ENCODE data around the gene CNR1.
"Not testable (repeated sequence)": the region's sequence is repeated elsewhere in the genome, so short reads cannot be mapped to it uniquely, and the experiment has no call there.

Gene CNR1

DNA sequence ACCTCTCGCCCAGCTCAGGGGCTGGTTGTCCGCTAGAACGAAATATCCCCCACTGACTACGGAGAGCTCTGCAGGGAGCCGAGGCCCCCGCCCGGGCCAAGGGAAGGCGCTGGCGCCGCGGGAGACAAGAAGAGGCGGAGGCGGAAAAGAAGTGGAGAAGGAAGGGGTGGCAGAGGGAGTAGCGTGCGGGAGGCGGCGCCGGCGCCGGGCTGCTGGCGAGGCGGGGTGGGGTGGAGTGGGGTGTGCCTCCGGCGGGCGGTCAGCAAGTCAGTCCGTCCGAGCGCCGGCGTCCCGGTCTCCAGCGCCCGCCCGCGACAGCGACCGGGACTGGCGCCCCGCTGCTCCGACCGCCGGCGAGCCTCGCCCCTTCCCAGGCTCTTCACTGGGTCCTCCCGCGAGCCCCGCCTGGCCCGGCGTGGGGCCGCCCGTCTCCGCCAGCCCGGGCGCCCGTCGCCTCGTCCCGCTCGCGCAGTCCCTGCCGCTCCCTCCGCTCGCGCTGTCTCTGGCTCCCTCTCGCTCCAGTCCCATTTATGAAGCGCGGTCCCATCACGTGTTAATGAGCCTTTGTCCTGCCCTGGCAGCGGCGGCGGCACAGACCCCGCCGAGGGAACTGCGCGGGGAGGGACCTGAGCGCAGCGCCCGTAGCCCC, at the start of gene CNR1:
Gene CNR1, minus strand, starts transcription at position 504 of the 649 bp plus-strand sequence. CDS start 21,073 bp downstream, outside the sequence.
- DNase-seq (ENCODE audit: low read depth), result no peak

DNA sequence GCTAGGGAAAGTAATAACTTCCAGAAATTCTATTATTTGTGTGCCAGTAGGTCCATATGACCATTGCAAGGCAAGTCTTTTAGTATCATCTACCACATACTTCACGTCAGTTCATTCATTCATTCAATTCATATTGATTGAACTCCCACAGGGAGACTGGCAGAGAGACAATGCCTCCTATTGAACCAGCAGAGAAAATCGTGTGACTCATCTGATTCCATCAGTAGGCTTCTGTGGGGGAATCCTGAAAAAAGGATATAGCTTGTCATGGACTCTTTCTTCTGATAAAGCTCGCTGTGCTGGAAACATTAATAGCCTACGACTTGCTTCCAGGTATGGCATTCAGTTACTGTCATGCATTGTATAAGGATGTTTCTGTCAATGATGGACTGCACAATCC, 45.3 kb upstream of the CNR1 start:
- DNase-seq (ENCODE audit: low read depth), result no peak

DNA sequence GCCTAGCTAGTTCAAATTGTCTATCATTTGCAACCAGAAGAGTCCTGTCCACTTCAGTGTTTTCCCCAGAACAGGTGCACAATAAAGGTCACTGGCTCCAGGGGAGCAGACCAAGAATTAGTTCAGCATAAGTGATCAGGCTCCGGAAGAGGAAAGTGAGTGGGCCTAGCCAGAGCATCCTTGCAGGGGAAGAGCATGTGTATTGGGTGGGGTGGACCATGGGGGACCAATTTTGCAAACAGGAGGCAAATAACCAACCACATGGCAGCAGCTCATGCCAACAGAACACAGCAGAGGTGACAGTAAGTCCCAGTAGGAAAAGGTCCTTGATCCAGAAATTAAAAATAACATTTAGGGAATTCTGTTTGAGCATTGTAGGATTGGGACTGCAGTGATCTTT, 43.2 kb upstream of the CNR1 start:
- no peak for DNase-seq (ENCODE audit: low read depth)

DNA sequence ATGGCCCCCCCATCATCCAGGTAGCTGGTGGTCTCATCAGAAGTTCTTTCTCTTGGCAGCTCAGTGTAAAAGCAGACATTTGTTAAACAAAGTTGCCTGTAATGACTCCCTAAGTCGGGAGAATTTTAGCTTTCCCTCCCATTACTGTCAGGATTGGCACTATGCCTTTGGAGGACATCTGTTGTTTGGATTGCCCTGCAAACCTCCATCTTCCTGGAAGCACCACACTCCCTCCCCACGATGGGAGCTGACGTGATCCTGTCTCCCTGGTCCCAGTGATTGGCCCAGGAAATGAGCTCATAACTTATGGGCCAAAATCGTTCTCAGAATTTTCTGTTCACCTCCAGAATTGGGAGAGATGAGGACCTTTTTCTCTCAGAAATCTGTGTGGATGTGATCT, 42.6 kb upstream of the CNR1 start:
- DNase-seq (ENCODE audit: low read depth), result no peak

DNA sequence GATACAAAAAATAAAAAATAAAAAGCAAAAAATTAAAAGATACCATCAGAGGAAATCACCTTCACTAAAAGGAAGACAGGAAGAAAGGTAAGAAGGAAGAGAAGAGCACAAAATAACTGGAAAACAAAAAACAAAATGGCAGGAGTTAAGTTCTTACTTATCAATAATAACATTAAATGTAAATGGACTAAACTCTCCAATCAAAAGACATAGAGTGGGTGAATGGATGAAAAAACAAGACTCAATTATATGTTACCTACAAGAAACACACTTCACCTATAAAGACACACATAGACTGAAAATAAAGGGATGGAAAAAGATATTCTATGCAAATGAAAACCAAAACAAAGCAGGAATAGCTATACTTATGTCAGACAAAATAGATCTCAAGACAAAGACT, 35.6 kb upstream of the CNR1 start:
- not testable (repeated sequence) for DNase-seq (ENCODE audit: low read depth)

DNA sequence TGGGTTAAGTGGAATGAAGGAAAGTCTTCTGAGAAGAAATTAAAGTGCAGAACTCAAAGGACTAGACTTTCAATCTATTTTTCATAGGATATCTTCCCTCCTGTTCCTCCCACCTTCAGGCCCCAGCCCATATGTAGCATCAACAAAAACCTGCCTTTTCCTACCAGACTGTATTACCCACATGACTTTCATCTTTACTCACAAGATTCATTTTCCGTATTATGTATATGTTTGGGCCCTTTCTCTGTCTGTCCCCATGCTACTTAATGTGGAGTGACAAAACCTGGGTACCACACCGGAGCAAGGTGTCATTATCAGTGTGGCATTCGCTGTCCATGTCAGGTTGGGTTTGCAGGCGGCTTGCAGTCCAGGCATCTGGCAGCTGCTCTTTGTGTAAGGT, 18.8 kb upstream of the CNR1 start:
- DNase-seq (ENCODE audit: low read depth), result no peak

DNA sequence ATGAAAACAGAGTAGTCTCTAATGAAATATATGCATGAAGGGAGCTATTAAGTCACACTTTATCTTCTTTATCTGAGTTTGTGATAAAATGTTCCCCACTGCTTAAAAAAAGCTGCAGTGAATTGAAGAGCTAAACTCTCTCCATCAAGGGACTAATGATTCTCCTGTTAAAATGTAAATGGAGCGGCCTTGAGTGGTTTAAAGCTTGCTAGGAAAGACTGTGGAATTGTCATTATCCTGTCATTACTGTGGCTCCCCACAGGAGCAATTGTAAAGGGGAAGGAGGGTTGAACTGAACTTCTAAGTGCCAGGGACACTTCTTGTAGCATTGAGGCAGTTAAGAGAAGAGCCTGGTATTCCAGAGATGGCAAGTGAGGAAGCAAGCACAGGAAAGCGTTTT, 17.3 kb upstream of the CNR1 start:
- DNase-seq (ENCODE audit: low read depth), result no peak

DNA sequence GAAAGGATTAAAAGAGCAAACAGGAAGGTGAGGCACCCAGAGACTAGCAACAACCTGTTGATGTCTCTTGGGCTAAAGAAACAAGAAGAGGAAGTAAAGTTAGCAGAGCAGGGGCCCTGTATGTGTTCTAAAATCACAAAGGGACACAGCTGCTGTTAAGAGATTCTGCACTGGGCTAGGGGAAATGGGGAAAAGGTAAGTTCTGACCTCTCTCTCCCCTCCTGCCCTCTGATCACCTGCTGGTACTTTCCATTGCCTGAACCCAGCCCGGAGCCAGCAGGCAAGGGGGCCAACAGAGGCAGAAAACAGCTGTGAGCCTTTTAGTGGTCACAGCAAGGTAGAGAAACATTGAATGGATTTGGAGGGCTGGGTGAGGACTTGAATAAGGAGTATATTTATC, 13.5 kb upstream of the CNR1 start:
- DNase-seq (ENCODE audit: low read depth), result no peak

DNA sequence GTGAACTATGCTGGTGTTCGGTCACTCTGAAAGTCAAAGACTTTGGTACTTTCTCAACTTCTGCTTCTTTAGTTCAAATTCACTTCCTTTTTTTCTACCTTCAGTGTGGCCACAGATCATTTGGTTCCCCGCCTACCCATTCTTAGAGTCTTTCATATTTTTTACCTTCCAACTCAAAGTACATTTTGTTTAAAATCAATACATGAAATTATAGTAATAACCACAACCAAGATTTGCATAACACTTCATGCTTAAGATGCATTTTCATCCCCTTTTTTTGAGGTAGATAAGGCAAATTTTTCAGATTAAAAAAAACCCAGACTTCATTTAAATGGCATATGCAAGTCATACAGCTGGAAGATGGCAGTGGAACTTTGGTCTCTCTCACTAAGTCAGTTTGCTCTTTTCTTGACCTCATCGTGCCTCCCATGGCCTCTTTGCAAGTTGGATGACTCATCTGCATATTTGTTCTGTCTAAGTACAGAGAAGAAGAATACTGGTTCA, 11.9 kb upstream of the CNR1 start:
- DNase-seq (ENCODE audit: low read depth), result no peak

DNA sequence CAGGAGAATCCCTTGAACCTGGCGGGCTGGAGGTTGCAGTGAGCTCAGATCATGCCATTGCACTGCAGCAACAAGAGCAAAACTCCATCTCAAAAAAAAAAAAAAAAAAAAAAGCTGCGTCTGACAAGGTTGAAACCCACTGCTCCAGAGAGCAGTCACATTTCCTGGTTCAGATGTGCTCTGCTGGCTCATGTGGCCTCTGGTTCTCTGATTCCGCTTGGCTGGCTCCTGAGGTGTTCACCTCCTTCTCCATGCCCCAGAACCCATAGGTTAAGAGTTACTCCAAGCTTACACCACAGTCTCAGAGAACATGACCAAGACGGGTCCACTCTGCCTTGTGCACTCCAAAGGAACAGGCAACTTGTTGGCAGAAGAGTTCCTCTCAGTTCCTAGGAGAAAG, 8.8 kb upstream of the CNR1 start:
- DNase-seq (ENCODE audit: low read depth), result no peak

DNA sequence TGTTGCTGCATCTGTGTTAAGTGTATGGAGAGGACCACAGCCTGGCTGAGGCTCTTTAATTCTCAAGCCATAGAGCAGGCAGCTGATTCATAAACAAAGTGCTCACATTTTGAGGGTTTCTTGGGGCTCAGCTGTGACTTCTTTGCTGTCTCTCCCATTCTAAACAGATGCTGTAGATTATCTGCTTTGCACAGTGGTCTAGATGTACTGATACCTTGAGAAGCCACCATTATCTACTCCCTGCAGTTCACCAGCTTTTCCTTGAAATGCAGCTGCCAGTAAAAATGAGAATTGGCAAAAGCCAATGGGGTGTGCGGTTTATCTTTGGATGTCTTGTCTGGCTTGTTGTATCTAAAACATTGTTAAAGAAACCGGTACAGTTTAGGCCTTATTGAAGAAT, 5.2 kb upstream of the CNR1 start:
- DNase-seq (ENCODE audit: low read depth), result no peak

DNA sequence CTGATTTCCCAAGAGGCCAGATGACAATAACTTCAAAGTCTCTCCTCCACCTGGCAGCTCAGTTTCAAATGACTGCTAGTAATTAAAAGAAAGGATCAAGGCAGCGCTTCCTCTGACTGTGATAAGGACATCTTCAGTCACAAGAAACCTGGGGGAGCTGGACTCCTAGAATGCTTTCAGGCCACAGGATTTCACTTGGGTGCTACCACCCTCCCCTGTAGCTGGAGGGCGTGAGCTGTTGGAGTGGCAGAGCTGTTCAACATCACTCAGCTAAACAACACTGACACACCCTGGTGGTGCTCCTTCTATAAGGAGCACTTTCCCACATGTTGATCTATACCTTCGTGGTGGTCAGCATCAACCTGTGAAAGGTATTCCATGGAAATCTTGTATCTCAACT, 2.2 kb upstream of the CNR1 start:
- no peak for DNase-seq (ENCODE audit: low read depth)

DNA sequence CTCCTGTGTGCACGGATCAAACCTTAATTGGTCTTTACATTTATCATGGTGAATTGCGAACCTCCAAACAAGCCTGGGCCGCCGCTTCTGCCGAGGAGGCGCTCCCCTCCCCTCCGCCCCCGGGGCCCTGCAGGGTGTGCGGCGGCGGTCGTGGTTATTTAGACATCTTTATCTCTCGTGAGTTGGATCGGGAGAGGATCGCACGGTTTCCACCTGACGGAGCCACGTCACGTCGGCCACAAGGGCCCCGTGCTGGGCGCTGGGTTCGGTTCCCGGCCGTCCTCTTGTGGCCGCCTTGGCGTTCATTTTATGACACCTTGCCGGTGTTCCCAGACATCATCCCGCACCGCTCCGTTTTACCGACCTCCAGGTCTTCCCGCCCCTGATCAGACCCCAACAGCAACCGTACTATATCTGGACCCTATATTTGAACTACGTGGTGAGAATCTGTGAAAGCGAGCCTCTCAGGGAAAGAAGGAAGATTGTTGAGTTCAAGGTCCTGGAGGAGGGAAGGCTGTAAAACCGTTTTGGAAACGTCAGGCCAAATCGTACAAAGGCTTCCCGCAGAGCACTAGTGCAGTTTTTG, 1.3 kb upstream of the CNR1 start:
- DNase-seq (ENCODE audit: low read depth), result no peak

DNA sequence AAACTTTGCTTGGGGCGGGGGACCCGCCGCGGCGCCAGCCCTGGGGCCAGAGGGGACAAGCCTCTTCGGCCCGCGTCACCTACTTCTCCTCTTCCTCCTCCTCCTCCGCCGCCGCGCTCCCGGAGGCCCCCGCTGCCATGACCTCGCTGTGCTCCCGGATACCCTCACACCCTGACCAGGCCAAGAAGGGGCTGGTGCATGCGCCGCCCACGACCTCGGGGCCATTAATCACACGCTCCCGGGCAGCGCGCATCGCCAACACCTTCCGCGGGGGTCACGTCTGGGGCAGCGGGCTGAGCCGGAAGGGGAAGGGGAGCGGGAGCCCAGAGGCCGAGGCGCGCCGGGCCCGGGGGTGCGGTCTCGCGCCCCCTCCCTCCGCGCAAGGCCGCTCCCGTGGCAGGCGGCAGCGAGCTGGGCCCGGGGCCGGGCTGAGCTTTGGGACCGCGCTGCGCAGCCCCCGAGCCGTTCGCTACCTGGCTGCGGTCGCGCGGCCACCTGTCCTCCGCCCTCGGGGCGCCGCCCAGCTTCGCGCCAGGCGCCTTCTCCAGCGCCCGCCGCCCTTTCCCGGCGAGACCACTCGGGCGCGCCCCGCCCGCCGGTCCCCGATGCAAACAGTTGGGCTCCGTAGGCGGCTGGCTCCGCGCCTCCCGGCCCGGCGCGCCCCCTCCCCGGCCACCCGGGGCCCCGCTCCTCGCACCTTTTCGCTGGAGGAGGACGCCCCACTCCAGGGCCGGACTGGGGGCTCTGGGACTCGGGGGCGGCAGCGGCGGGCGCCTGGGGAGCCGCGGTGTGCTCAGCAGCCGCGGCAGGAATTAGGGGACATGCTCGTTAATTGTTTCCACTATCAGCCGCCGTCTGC, 575 bp upstream of the CNR1 start:
- DNase-seq (ENCODE audit: low read depth), result no peak

DNA sequence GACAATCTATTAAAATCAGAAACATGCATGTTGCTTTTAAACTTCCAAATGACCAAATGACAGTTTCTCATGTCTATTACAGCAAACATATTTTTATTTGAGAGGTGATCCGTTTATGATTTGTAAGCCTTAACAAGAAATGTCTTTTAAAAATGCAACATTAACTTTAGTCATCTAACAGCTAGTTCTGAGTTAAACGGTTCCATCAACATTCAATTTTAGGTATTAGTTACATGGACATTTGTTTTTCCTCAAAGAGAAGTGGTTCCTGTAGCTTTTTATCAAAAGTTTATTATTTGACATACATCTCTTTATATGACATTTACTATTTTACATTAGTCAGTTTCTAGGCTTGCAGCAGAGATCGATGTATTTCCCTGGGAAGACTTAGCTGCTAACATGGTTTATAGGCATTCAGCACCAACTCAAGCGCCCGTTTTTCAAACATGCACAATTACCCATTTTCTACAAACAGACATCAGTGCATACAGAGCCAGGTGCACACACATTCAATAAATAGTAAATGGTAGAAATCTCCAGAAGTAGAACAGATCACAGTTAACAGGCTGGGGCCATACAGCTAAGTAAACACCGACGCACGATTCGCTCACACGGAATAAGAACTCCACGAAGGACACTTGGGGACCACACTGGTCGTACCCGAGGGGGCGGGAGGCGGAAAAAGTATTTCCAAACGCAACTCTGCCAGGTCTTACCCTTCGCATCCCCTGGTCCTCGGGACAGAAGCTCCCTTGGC, 882 bp downstream of the CNR1 start:
- DNase-seq (ENCODE audit: low read depth), result no peak

DNA sequence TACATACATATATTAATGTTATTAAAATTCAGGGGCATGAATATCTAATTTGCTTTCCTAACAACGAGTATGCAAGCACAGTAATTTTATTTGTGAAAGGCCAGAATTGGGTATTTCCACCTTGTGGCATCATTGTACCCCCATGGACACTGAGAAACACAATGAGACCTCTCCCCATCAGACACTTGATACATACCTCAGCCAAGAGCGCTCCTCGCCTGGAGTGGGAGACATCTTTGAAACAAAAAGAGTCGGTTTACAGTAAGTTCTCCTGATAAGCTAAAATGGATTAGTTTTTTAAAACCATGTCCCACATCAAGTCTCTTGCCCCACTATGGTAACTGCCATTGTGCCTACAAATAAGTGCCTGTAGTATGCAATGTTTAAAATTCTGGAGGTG, 2.1 kb downstream of the CNR1 start:
- no peak for DNase-seq (ENCODE audit: low read depth)

DNA sequence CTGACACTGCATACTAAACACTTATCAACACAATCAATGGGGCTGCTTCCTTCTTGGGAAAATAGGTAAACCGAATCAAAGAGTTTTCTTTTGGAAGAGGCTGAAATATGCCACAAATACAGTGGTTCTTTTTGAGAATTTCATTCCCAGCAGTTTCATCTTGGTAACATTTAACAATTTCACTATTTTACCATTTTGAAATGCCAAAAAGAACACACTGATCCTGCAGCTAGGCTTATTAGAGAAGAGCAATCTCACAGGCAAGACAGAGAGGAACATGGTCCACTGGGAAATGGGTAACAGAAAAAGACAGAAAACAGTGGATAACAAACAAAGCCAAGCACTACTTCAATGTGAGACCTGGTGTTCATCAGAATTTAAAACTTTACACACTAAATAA, 2.5 kb downstream of the CNR1 start:
- DNase-seq (ENCODE audit: low read depth), result no peak

DNA sequence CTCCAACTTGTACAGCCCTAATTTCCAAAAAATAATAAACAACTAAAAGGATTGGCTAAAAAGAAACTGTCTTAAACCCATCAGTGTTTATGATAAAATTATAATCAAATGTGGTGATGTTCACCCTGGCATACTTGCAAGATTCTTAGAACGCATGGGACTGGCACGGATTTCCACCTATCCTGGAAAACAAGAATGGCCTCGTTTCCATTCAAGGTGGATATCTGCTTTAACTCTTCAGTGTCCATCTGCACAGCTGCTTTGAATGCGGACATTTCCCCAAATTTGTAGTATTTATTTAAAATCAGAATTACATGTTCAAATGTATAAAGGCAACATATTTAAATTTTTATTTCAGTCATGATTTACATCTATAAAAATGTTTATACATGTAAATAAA, 4.2 kb downstream of the CNR1 start:
- no peak for DNase-seq (ENCODE audit: low read depth)

DNA sequence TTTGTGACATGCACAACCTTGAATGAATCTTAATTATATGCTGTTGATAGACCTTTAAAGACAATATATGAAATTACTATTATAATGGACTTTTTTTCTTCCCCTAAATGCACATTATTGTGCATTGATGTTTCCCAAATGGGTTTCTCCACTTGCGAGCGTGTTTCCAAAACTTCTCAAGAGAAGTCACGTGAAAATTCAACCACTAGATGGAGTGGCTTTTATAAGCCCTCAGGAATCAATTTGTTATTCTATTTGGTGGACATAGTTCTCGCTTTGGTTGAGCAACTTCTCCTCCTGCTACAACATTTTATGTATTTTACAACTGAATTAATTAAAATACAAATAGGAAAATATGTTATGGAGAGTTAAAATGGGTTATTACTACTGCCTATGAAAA, 9.0 kb downstream of the CNR1 start:
- DNase-seq (ENCODE audit: low read depth), result no peak

DNA sequence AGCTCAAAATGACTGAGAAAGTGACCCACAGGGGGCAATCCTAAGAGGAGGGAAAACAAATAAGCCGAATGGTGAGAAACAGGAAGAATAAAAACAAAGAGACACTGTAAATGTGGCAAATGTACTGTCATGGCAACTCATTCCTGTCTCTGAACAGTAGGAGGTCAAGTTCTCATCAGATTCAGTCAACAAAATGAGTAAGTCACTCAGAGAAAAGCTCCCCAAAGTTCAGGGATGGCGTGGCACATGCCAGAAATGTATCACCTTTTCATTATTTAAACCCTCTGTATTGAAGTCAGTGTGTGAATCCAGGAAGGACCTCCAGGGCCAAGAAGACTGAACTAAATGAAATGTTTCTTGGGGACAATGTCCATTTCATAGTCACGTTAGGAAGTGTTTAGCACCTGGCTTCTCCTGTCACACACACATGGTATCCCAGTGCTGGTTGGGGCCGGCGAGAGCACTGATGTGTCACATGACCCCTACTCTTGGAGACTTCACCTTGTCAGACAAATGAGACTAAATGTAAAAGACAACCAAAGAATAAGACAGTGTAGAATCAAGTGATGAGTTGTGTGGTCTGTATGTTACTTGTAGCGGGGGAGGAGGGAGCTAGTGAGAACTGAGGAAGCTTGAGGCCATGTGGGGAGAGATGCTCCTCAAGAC, 20.7 kb downstream of the CNR1 start:
- no peak for DNase-seq (ENCODE audit: low read depth)

DNA sequence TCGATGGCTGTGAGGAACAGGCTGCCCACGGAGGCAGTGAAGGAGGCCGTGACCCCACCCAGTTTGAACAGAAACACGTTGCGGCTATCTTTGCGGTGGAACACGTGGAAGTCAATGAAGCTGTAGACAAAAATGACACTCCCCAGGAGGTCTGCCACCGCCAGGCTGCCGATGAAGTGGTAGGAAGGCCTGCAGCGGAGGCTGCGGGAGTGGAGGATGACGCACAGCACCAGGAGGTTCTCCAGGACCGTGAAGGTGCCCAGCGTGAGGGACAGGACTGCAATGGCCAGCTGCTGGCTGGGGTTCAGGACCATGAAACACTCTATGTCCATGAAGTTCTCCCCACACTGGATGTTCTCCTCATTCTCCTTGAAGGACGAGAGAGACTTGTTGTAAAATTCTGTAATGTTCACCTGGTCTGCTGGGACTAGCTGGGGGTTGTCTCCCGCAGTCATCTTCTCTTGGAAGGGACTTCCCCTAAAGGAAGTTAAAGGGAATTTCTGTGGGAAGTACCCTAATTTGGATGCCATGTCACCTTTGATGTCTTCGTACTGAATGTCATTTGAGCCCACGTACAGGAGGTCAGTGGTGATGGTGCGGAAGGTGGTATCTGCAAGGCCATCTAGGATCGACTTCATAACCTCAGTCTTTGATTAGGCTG, 21.4 kb downstream of the CNR1 start:
- no peak for DNase-seq (ENCODE audit: low read depth)
